SK-N-SH (cell line): ENCODE results near the gene CD79A. TPM values are rescaled to one million over a fixed set of nuclear protein-coding genes. Genes with fewer than 3 reads are reported as not detected.
A peak's percentile ranks its signal among the peaks of the same experiment; 100 is the strongest.

Experiments
- CTCF ChIA-PET: fragments of 300-600, 350-600 bp; formaldehyde crosslinking; extraction: SDS; loops from one replicate; lab custom pipeline; 2021; lab: Yijun Ruan, JAX
- POLR2A ChIA-PET: fragments of 350-600 bp; sonication (Branson Sonifier 250); formaldehyde crosslinking; extraction: SDS; loops from one replicate; lab custom pipeline; 2020; ENCODE audit warnings: antibody characterized with exemption, inconsistent platforms; lab: Yijun Ruan, JAX
- DNase-seq: peaks from one replicate; pipeline ENCODE4 v3.0.0; 2012
- H2AFZ ChIP-seq: fragments of 200-600 bp; sonication (generic); 2 replicates; pipeline ENCODE4 v1.8.1; 2016; ENCODE audit warnings: antibody characterized with exemption, mild to moderate bottlenecking, low read depth
- H3F3A ChIP-seq: fragments of 200-600 bp; sonication (generic); replicated peaks from 2 replicates; pipeline ENCODE3; 2016; ENCODE audit warnings: antibody characterized with exemption, mild to moderate bottlenecking; ENCODE audit not compliant: insufficient read depth
- H3K27ac ChIP-seq, 2 experiments: fragments of 200-500 bp in 1 of 2; fragments of 200-600 bp in 1 of 2; sonication (Bioruptor generic) in 1 of 2; sonication (generic), shearing (Covaris generic) in 1 of 2; 2 replicates each; pipeline versions ENCODE4 v1.5.1 to v1.6.1; 2014 to 2016; ENCODE audit warnings: low read depth in 2 of 2, inconsistent platforms in 1 of 2, low read length in 1 of 2, mild to moderate bottlenecking in 1 of 2, mixed read lengths in 1 of 2
- H3K27me3 ChIP-seq: fragments of 200-600 bp; sonication (generic), shearing (Covaris generic); 2 replicates; pipeline ENCODE4 v1.6.1; 2016; ENCODE audit warnings: mixed run types; ENCODE audit not compliant: insufficient read depth
- H3K36me3 ChIP-seq, 2 experiments: fragments of 200-500 bp in 1 of 2; fragments of 200-600 bp in 1 of 2; sonication (Bioruptor generic) in 1 of 2; sonication (generic) in 1 of 2; replicated peaks in 1 of 2; 2 replicates each; pipeline versions ENCODE3 to v1.5.1; 2014 to 2016; ENCODE audit warnings: low read length in 1 of 2, mild to moderate bottlenecking in 1 of 2; ENCODE audit not compliant: insufficient read depth in 2 of 2, control insufficient read depth in 1 of 2
- H3K4me1 ChIP-seq, 2 experiments: fragments of 200-500 bp in 1 of 2; fragments of 200-600 bp in 1 of 2; sonication (Bioruptor generic) in 1 of 2; sonication (generic), shearing (Covaris generic) in 1 of 2; 2 replicates each; pipeline versions ENCODE4 v1.5.1 to v1.6.1; 2014 to 2016; ENCODE audit warnings: low read depth in 1 of 2, low read length in 1 of 2, mixed run types in 1 of 2; ENCODE audit not compliant: insufficient read depth in 2 of 2, control insufficient read depth in 1 of 2
- H3K4me2 ChIP-seq: fragments of 200-600 bp; sonication (generic), shearing (Covaris generic); 2 replicates; pipeline ENCODE4 v1.6.1; 2017; ENCODE audit warnings: mixed run types
- H3K4me3 ChIP-seq, 2 experiments: fragments of 200-500 bp in 1 of 2; fragments of 200-600 bp in 1 of 2; sonication (Bioruptor generic) in 1 of 2; sonication (generic), shearing (Covaris generic) in 1 of 2; 2 replicates each; pipeline versions ENCODE4 v1.5.1 to v1.8.1; 2014 to 2016; ENCODE audit warnings: low read depth in 2 of 2, inconsistent platforms in 1 of 2, low read length in 1 of 2, mild to moderate bottlenecking in 1 of 2, mixed read lengths in 1 of 2, moderate library complexity in 1 of 2
- H3K79me2 ChIP-seq: fragments of 200-600 bp; sonication (generic); 2 replicates; pipeline ENCODE4 v1.8.1; 2017; ENCODE audit warnings: mild to moderate bottlenecking; ENCODE audit not compliant: insufficient read depth
- H3K9ac ChIP-seq: fragments of 200-600 bp; sonication (generic); 2 replicates; pipeline ENCODE4 v1.6.1; 2017; ENCODE audit warnings: mixed run types
- H3K9me2 ChIP-seq: fragments of 200-600 bp; sonication (generic); 2 replicates; pipeline ENCODE4 v1.6.1; 2017; ENCODE audit warnings: mixed run types
- H3K9me3 ChIP-seq: fragments of 200-600 bp; sonication (generic); 2 replicates; pipeline ENCODE4 v1.6.1; 2017; ENCODE audit warnings: mixed run types, mild to moderate bottlenecking, moderate library complexity
- H4K20me1 ChIP-seq: fragments of 200-600 bp; sonication (generic); 2 replicates; pipeline ENCODE4 v1.6.1; 2017; ENCODE audit warnings: mild to moderate bottlenecking, mixed run types; ENCODE audit not compliant: insufficient read depth
- EP300 ChIP-seq, 2 experiments: IDR thresholded peaks; 2 replicates each; pipeline versions ENCODE4 v1.4.0 to v1.6.1; 2012; ENCODE audit warnings: borderline replicate concordance in 1 of 2, low read depth in 1 of 2, low read length in 1 of 2
- FOSL2 ChIP-seq: IDR thresholded peaks from 2 replicates; pipeline ENCODE4 v1.4.0; 2012; ENCODE audit warnings: low read depth, mild to moderate bottlenecking, moderate library complexity, borderline replicate concordance
- FOXJ3 ChIP-seq: sonication (generic); formaldehyde crosslinking; IDR thresholded peaks from 2 replicates; pipeline ENCODE4 v1.5.1; 2020; ENCODE audit warnings: mild to moderate bottlenecking, missing genetic modification reagents
- GABPA ChIP-seq: IDR thresholded peaks from 2 replicates; pipeline ENCODE4 v1.4.0; 2012; ENCODE audit warnings: low read depth, mild to moderate bottlenecking
- GATA2 ChIP-seq: sonication (generic); formaldehyde crosslinking; IDR thresholded peaks from 2 replicates; pipeline ENCODE4 v1.5.0; 2020; ENCODE audit warnings: mild to moderate bottlenecking, missing genetic modification reagents
- JUND ChIP-seq: IDR thresholded peaks from 2 replicates; pipeline ENCODE4 v1.4.0; 2012
- POLR2AphosphoS5 ChIP-seq: IDR thresholded peaks from 2 replicates; pipeline ENCODE4 v1.6.1; 2012; ENCODE audit warnings: low read depth, low read length
- RXRA ChIP-seq: IDR thresholded peaks from 2 replicates; pipeline ENCODE4 v1.4.0; 2012; ENCODE audit warnings: low read depth, mild to moderate bottlenecking, borderline replicate concordance
- SMC3 ChIP-seq: IDR thresholded peaks from 2 replicates; pipeline ENCODE4 v1.6.1; 2012; ENCODE audit warnings: low read depth, low read length, improper control_type of control experiment
- TAF1 ChIP-seq: IDR thresholded peaks from 2 replicates; pipeline ENCODE4 v1.6.1; 2012; ENCODE audit warnings: low read depth, mild to moderate bottlenecking, low read length, moderate library complexity, borderline replicate concordance
- WGBS: methylation state at CpG from one replicate; pipeline ENCODE4 v1.1.6; 2017; ENCODE audit warnings: low lambda C conversion rate; 5-methylcytosine and 5-hydroxymethylcytosine counted together
- polyA plus RNA-seq, 3 experiments: library from polyadenylated mRNA; depleted of rRNA; stranded (reverse); fragments of >200 nt; gene quantifications; 2 replicates each; pipeline ENCODE4 v1.2.3, GENCODE V29; 2012

CD79A gene
- polyA plus RNA-seq, 1 of the 3 experiments (the other 2 are of a cell fraction): 0.20 TPM

DNA sequence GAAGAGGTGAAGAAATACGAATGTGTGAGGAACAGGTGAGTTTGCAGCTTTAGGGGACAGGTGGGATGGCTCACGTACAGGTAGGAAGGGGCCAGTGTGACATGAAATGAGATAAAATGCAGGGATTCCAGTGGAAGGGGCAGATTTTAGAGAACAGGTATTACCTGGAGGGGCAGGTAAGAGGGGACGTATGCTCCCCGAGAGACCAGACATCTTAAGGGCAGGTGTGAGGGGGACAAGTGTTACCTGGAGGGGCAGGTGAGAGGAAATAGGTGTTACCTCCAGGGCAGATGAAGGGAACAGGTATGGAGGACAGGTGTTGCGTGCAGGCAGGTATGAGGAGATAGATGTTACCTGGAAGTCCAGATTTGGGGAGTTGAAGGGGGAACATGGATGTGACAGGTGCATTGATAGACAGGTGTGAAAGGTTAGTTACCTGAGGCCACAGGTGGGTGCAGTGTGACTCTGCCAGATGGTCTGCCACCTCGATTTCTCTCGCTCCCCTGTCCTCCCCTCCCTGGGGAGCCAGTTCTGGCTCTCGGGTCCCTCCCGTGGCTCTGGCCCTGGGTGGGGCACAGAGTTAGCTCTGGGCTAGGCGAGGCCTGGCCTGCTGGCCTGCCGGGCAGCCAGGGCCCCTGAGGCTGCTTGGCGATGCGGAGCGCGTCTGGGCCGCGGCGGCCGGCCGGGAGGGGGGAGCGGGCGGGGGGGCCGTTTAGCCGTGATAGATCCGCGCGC is 49.1 kb downstream of the CD79A start:
- Histone ChIP-seq H3K36me3 (no peaks in the 10 kb centered on the region), H3K9me3 (no peaks in the 10 kb centered on the region), H3F3A (no peaks in the 10 kb centered on the region), H3K4me2 (no peak overlapping the region), H3K9ac (no peak overlapping the region), H3K27me3 (peaks cover 17% of the 10 kb centered on the region), H3K4me3 (no peak overlapping the region), H3K4me1 (peaks cover 0 to 3% of the 10 kb centered on the region in 2 experiments; a peak in 1 of 4 replicates), H4K20me1 (no peaks in the 10 kb centered on the region), H3K9me2 (no peaks in the 10 kb centered on the region), H3K79me2 (no peaks in the 10 kb centered on the region), H3K27ac (no peak overlapping the region), H2AFZ (no peak overlapping the region)
- no peak for TF ChIP-seq FOXJ3
- TF ChIP-seq GATA2 (CRISPR knock-in tag): no peak
- no peak for TF ChIP-seq POLR2AphosphoS5
- TF ChIP-seq FOSL2: no peak
- no peak for TF ChIP-seq GABPA
- no peak for TF ChIP-seq EP300 (IDR thresholded peaks at IDR 0.05; ENCODE audit: borderline replicate concordance in 1 of 2, low read depth in 1 of 2, low read length in 1 of 2)
- no peak for TF ChIP-seq RXRA
- TF ChIP-seq JUND: no peak
- 39% methylated on average over 16 of the region's 27 CpGs for WGBS
- POLR2A ChIA-PET: no interaction called here
- CTCF ChIA-PET: interaction anchor here (2.1 kb wide), 1 partner anchor 9 kb away, joined by 9 read pairs; no protein-coding TSS in a partner anchor
- DNase-seq: peak; percentile 71

DNA sequence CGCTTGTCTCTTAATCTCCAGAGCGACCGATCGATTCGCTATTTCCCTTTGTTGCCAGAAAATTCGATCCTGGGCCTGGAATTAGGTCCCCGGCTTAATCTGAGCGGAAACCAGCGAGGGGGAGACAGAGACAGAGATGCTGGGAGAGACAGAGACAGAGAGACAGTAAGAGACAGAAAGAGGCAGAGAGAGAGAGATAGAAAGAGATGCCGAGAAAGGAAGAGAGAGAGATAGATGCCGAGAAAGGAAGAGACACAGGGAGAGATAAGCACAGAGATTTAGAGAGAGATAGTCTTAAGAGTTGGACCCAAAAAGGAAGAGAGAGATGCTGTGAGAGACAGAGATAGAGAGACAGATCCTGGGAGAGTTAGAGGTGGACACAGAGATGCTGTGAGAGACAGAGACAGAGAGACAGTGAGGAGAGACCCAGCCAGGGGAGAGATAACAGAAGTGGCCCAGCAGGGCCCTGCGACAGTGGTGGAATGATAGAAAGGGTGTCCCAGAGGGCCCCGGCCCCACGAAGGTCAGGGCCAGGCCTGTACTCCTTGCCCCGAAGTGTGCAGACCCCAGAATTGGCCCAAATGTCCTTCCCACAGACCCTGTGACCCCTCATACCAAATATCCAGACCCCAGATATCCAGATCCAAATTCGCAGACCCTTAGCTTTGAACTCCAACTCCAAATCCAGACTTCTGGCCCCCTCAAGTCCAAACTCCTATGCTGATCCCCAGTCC is 49.9 kb downstream of the CD79A start:
- no peaks in the 10 kb centered on the region for H3K9me3 ChIP-seq
- no peaks in the 10 kb centered on the region for H3K36me3 ChIP-seq
- no peak overlapping the region for H3K9ac ChIP-seq
- no peaks in the 10 kb centered on the region for H3K79me2 ChIP-seq
- 69% methylated on average over 16 of the region's 16 CpGs for WGBS
- peaks cover 17% of the 10 kb centered on the region for H3K27me3 ChIP-seq
- H3K9me2 ChIP-seq: no peaks in the 10 kb centered on the region
- no peak for DNase-seq
- no peak overlapping the region for H3K4me2 ChIP-seq
- H3K4me3 ChIP-seq: no peak overlapping the region
- TF ChIP-seq TAF1: no peak
- TF ChIP-seq SMC3: no peak
- H2AFZ ChIP-seq: no peak overlapping the region
- no peak overlapping the region for H3K27ac ChIP-seq
- H3F3A ChIP-seq: no peaks in the 10 kb centered on the region
- no peaks in the 10 kb centered on the region for H4K20me1 ChIP-seq
- POLR2A ChIA-PET: no interaction called here
- H3K4me1 ChIP-seq: peaks cover 0 to 3% of the 10 kb centered on the region in 2 experiments; a peak in 2 of 4 replicates
- CTCF ChIA-PET: interaction anchor here (0.6 to 1.9 kb wide), 2 partner anchors 16 to 54 kb away, joined by 3 to 8 read pairs; no protein-coding TSS in a partner anchor
